COLO829 (cell line): ENCODE measurements around the gene CACNA1D.
"Not testable (repeated sequence)": the region's sequence is repeated elsewhere in the genome, so short reads cannot be mapped to it uniquely, and the experiment has no call there.

Experiments used
- DNase-seq: peaks from one replicate; pipeline ENCODE4 v3.0.0; 2012; ENCODE audit warnings: low spot score

The CACNA1D gene

DNA sequence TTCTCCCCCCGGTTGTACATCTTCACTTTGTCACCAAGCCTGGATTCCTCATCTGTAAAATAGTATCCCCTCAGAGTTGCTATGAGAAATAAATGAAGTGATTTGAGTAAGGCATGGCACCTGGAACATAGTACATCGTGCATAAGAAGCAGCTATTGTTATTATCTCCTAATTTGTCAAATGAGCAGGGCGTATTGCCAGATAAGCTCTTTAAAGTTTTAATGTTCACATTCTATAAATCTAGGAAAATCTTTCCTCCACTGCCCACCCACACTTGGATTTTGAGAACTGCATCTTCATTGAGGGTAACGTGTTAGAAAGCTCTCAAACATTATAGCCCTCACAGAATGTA, 32.3 kb downstream of the CACNA1D start:
- no peak for DNase-seq

DNA sequence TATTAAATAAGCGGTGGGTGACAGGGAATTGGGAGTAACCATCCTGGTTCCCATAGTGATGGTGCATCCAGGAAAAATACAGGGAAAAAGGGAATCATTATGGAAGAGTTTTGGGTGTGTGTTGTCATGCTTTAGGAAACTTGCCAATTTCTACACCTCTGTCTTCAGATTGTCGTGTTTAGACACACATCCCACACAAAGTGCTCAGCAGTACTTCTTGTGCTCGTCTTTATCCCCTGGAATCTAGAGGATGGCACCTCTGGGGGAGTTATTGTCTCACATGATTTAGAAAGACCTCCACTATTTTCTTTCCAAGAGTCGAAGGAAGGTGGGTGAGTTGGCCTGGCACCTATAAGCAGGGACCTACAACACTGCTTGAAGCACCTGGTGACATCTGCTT, 35.8 kb downstream of the CACNA1D start:
- no peak for DNase-seq

DNA sequence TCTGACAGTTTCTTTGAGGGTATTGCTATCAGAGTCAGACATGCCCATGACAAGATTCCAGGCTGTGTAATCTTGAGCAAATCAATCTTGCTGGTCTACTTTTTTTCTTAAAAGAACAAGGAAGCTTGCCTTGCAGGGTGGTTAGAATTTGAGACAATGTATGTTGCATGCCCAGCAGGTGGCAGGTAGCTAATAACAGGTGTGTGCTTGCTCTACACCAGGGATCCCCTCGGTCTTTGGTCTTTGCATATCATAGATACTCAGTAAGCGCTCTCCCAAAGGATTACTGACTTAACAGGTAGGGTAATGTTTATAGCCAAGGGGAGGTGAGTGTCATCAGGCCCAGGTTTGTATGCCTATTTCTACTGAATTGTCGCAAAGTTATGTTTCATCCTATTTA, 37.3 kb downstream of the CACNA1D start:
- no peak for DNase-seq

DNA sequence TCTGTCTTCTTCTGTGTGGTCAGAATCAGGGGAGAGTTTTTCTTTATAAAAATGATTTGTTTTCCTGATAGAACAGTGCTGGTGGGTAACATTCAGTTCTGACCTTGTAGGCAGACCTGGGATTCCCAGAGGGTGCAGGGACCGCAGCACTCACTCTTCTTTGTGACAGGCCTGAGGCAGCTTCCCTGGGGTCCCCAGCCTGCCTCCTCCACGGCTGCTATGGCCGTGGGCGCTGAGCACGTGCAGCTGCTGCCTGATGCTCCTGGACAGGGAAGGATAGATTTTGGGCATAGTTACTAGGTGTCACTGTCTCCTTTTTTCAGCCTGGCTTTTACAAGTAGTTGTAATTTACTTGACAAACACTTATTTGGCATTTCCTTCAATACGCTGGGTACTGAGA, 39.1 kb downstream of the CACNA1D start:
- DNase-seq = no peak

DNA sequence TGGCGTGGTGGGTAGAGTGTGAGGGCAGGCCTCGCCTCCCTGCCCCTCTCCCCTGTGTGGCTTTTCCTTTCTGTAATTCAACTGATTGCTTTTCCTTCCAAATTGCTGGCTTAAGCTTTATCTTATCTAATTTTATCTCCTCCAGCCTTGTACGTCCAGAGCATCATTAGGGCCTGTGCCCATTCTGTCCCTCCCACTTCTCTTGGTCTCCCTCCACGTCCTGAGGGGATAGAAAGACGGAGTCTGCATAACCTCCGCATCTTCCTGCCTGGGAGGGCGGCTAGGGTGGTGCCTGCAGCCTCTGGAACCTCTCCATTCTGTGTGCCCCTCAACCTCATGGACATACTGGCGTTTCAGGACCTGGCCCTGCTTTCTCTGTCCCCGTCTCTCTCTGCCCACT, 39.8 kb downstream of the CACNA1D start:
- DNase-seq = no peak

DNA sequence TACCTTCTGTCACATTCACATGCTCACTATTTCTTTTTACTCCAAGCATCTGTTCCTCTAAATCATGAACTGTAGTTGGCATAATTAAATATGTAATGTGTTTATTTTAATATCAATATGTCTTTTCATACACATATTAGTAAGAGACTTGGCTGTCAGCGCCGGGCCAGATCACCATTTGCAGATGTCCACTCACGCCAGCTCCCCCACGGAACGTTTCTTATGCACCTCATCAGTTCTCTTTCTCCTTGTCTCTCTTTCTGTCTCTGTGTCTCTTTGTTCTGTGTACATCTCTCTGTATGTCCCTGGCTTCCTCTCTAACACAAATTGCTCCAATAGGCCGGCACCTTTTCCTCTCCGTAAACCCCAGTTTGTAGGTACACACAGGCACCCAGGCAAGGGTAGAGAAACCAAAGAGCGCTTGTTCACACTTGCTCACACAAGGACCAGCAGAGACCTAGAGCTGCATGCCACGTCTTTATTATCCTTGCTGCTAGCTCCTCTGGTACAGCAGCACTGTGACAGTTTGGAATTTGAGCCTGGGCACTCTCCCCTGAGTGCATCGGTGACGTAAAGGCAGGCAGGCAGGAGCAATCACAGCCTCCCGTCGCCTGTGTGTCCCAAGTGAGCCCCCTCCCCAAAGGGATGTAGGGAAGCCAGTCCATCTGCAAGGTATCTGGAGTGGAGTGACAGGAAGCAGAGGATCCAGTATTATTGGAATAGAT, 40.4 kb downstream of the CACNA1D start:
- no peak for DNase-seq

DNA sequence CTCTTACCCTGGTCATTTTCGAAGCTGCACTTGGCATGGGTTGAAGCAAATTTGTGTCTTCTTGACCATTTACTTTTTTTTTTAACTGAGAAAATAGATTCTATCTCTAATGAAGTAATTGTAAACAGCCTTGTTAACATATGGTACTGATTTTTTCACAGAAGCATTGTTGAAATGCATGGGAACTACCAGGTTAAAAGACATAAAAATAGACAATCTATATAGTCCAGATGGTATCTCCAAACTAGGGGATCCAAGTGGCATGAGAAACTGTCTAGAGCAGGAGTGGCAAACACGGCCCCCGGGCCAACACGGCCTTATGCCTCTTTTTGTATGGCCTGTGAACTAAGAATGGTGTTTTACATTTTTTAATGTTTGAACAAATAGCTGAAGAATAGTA, 41.9 kb downstream of the CACNA1D start:
- DNase-seq = no peak

DNA sequence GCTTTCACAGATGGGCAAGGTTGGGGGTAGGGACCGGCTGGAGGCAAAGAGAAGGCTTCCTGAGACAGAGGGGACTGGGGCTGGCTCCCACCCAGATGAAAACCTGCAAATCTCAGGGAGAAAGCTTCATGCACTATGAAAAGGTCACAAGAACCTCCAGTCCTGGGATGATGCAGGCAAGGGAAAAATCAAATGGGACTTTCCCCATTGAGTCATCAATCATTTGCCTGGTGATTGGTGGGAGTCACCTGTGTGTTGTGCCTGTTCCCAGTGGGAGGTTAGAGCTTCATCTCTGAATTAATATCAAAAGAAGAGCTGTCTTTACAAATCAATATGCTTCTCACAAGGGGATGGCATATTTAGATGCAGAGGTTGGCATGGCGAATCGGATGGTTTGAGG, 49.9 kb downstream of the CACNA1D start:
- no peak for DNase-seq

DNA sequence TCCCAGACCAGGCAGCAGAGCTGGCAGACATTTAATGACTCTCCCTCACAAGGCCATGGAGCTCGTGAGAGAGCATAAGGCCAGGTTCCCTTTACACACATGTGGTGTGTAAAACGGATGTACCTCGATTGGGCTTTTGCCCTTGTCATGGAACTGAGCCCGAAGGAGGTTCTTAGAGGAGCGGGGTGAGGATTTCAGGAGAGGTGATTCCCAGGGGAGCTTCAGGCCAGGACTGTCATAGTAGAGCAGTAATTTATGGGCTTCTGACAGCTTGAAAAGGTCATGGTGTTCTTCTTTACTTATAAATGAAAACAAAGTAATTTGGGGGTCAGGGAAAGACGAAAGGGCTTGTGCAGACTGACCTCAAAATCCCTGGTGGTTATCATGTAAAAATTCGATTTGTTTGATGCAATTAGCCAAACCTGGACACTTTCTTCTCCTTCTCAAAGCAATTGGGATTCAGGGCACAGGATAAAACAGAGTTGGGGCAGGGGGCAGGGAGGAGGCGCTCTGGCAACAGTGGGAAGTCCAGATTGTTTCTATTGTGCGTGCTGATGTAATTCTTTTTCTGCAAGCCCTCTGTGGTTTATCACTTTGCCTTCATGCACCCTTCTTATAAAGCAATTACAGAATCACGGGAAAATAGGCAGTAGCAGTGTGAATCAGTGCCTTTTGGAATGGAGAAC, 51.0 kb downstream of the CACNA1D start:
- no peak for DNase-seq

DNA sequence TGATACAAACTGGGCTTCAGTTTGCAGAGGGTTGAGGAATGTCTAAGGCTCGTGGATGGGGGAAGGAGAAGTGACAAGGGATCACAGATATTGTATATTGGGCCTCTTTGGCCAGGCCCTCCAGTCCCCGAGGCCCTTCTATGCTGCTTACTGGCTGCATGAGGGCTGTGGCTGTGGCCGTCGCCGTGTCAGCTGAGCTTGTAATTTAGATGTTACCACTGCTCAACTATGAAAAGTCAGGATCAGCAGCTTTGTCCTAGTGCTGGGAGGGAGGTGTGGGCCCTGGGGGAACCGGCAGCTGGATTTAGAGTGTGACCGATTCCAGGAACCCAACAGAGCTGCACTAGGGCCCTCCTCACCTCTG, 51.6 kb downstream of the CACNA1D start:
- DNase-seq = no peak

DNA sequence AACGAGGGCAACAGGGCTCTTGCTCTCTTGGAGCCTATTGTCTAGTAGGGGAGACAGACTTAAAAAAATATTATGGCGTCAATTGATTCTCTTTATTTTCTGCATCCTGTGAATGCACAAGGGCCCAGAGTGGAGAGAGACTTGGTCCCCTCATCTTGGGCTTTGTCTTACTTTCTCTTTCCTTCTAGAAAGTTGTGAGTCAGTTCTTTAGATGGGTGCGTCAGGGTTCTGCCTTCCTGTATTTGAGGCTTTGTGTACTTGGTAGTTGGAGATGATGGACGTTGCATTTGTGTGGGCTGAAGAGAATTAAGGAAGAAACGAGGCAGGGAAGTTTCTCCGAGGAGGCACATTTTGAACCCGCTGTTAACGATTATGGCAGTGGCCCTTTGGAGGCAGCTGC, 52.9 kb downstream of the CACNA1D start:
- no peak for DNase-seq

DNA sequence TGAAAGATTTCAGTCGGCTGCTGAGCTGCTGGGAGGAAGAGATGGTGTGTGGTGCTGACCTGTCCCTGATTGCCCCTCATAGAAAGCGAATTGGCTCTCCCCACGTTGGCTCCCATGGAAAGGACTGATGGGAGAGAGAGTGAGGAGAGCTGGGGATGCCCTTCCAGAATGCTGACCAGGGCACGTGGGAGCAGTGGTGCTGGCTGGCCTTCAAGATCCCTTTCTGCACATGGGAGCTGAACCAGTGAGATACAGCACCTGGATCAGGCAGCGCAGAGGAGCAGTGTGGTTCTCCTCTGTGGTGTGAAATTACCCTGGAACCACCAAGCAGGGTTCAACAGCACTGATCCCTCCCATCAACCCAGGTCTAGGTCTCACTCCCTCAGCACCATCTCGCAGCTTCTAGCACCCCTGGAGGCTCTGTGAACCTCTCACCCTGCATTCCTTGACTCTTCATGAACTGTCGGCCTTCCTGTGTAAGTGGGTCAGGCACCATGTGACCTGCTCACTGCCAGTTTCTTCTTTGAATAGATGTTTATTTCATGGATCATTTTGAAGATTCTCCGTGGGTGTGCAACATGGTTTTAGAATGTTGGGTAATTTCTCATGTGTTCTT, 55.7 kb downstream of the CACNA1D start:
- DNase-seq = peak; percentile 42

DNA sequence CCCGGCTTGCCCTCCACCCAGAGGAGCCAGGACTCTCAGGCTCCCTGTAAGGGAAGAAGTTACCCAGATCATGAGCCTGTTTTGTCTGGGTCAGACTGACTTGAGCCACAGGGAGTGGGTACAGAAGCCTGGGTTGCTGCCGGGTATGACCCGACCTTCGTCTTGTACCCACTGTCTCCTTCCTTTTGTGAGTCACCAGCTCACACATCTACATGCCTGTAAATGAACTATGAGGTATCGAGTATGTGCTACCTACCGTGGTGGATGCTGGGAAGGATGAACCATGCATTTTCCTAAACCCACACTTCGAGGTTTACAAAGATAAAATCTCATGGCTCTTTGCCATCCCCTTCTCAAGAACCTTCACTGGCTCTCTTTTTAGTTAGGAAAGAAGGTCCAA, 56.9 kb downstream of the CACNA1D start:
- DNase-seq = no peak

DNA sequence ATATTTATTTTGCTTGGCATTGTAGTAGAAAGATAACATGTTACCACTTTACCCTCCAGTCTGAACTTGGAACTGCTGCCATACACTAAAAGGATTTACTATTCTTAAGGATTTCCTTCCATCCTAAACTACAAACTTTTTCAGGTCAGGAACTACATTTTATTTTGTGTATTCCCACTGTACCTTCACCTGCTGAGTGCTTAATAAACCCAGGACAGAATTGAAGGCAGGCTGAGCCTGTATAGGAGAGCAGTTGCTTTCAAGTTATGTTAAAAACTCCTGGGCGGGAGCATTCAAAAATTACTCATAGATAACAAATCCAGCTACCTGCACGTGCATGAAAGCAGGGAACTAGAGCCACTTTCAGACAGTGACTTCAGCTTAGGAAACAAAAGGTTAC, 58.3 kb downstream of the CACNA1D start:
- no peak for DNase-seq

DNA sequence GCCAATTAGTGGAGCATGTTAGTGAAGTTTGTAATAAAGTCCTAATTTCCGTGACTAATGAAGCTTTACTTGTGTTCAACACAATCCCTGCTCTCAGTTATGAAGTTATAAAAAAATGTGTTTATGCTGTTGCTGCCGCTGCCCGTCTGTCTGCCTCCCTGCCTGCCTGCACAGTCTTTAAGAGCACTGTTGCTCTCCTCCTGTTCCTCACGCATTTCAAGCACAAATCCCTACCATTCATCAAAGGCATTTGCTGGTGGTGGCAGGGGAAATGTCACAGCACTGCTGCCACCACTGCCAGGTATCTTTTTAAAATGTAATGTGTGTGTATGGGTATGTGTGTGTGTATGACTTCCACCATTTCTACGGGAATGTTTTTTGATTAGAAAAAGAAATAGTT, 58.8 kb downstream of the CACNA1D start:
- no peak for DNase-seq

DNA sequence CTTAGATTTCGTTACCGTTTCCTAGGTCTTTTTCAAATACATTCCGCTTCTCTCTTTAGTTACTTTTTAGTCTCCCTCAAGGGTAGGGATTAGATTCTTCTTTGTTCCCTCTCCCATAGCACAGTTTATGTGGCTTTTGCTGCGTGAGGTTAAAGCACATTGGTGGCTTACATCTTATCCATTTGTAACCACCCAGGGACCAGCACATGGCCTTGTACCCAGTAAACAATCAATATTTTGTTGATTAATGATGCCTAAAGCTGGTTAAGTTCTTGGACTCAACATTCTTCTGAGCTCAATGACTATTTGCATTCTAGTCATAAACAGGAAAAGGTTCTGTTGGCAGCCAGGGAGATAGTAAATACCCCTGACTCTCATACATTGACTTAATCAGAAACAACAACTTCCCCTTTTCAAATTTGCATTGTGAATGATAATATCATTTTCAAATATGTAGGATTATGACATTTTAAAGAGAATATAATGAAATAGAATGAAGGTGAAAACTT, 60.2 kb downstream of the CACNA1D start:
- no peak for DNase-seq

DNA sequence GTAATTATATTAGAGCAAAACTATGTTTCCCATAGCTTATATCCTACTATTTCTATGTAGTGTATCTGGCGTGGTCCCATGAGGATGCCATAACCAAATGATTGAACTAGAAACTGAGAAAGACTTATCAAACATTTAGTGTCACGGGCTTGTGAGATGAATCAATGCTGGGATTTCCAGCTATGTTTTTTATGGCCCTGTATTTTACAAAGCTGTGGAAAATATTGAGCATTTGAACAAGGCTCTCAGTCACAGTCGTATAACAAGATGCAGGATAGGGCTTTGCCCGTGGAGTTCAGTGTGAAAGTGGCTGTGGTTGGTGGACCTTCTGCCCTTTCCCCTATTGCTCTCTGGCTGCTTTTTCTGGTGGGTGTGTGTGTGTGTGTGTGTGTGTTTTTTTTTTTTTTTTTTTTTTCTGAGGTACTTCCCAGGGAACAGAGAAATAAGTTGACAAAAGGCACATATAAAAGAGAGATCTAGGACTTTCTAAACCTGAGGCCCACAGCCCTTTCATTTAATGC, 60.7 kb downstream of the CACNA1D start:
- DNase-seq = no peak

DNA sequence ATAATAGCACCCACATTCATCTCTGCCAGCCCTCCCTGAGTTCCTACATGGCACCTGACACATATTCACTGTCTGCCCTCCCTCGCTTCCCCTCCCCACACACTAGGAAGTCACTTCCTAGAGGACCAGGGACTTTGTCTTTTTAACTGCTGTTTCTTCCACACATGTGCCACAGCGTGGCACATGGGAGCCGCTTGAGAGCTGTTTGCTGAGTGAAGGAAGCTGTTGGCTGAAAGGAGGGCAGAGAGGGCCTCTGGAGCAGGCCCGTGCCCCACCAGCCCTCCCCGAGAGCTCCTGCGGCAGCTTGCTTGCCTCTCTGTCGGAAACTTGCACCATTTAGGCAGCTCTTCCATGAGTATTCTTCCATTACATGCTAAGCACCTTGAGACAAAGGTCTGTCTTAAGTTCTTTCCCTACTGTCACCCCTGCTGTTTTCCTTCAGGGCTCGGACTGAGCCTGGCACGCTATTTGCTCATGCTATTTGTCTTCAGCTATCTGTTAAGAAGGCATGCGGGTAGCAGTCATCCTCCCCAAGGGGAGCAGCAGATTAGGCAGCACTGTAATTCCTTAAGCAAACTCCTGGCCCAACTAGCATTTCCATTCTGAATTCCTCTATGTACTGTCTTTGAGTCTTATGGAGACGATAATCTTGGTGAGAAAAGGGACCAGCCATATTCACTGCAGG, 72.2 kb downstream of the CACNA1D start:
- DNase-seq = no peak

DNA sequence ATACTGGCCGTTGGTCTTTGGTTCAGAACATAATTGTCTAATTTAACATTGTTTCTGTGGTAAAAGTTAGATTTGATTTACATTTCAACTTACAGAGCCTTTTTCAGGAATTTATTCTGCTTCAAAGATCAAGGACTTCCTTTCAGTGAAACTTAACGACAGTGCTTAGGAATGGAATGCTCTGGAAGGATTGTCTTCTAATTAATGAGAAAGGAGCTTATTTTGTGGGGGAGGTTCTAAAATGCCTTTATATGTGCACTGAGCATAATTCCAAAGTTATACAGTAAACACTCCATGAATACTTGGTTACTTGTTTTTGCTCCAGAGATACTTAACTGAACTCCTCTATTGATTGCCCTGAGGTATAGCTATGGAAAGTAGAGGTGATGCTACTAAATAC, 75.7 kb downstream of the CACNA1D start:
- DNase-seq = no peak

DNA sequence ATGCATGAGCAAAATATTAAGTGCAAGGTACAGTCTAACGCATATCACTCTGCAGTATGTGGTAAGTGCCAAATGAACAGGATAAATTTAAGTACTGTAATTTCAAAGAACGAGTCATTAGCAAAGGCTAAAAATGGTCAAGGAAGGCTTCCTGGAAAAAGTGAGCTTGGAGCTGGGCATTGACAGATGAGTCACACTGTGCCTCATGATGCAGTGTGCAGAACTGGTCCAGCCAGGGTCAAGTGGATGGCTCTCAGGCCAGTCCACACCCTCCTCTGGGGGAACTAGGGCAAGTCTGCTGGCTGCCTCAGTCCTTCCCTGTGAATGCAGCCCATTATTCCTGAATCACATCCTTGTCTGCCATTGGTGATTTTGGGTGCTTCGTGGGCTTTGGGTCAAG, 76.3 kb downstream of the CACNA1D start:
- DNase-seq = peak; percentile 47

DNA sequence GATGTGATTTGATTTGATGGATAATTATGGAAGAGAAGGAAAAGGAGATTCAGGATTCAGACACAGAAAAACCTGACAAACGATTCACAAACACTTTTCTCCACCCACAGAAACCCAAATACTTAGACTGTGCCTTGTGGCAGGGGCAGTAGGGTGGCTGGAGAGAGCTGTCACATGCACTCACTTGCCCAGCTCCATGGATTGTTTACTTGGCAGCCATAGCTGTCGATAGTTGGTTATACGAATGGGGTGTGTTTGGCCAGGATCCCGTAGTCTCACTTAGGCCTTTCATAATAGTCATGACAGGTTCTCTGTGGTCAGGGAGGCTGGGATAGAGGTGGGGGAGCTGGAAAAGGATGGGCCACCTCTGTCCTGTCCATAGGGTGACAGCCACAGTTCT, 76.9 kb downstream of the CACNA1D start:
- no peak for DNase-seq

DNA sequence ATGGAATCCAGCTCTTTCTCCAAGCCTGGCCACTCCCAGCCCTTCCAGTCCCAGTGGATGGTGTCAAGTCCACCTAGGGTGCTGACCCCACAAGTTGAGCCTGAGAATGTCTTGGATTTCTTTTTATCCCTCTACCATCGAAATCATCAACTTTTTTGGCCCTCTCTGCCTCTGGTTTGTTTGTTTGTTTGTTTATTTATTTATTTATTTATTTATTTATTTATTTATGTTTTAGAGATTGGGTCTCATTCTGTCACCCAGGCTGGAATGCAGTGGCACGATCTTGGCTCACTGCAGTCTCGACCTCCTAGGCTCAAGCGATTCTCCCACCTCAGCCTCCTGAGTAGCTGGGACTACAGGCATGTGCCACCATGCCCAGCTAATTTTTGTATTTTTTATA, 77.8 kb downstream of the CACNA1D start:
- not testable (repeated sequence) for DNase-seq

DNA sequence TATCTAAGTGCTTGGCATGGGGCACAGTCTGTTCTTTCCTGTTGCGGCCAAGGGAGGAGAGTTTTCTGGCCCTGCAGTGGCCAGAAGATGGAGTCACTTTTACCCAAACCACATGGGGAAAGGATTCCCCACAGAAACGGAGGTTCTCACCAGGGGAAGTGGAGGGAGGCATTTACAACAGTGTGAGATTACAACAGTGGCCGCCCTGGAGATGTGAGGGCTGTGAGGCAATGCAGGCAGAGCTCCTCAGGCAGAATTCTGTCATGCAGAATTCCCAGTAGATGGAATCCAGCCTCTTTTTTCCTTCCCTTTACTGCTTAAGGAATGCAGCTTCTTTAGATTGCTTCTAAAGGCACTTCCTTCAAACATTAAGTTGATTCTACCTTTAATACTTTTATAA, 83.1 kb downstream of the CACNA1D start:
- no peak for DNase-seq
